ENCODE data around the gene SHLD2.
"Not testable (repeated sequence)": the region's sequence is repeated elsewhere in the genome, so short reads cannot be mapped to it uniquely, and the experiment has no call there.

Gene SHLD2

DNA sequence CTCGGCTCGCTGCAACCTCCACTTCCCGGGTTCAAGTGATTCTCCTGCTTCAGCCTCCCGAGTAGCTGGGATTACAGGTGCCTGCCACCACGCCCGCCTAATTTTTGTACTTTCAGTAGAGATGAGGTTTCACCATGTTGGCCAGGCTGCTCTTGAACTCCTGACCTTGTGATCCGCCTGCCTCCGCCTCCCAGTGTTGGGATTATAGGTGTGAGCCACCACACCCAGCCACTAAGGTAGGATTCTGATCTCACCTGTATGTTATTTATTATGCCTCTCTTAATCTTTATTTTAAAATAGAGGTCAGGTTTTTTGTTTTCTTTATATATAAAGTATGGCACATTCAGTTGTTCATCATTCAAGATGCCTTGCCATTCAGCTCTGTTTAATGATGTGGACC is 9.7 kb downstream of the SHLD2 start:
- not testable (repeated sequence) for H3K27ac Mint-ChIP-seq; DNase-seq (ENCODE audit: low spot score in 2 of 2); H3K4me3 Mint-ChIP-seq; ATAC-seq; H3K4me1 Mint-ChIP-seq; H3K9me3 Mint-ChIP-seq
- peaks cover 99% of the 10 kb centered on the region for H3K36me3 Mint-ChIP-seq

DNA sequence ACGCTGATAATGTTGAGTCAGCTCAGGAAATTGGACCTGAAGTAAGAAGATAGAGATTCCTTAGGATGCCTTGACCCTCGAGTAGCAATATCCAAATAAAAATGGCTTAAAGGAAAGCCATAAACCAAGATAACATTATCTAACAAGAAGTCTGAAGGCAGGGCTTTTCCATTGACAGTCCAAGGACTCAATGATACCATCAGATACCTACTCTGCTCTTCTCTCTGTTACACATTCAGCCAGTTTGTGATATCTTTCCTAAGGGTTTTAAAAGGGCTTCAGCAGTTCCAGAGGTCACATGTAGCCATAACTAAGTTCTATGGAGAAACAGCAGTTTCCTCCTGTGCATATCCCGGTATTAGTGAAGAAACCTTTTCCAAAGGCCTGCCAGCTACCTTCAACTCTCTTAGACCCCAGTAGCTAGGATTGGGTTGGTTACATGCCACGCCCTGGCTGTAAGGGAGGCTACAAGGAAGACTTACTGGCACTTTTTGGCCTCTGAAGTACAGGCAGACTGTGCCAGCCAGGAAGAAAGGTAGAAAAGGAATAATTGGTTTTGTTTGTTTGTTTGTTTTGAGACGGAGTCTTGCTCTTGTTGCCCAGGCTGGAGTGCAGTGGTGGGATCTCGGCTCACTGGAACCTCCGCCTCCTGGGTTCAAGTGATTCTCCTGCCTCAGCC is 10.6 kb downstream of the SHLD2 start:
- Mint-ChIP-seq H3K9me3 (no peaks in the 10 kb centered on the region), H3K4me1 (no peaks in the 10 kb centered on the region), H3K27ac (no peak overlapping the region), H3K4me3 (no peak overlapping the region), H3K36me3 (peaks cover 99% of the 10 kb centered on the region)
- ATAC-seq (no peak), DNase-seq (ENCODE audit: low spot score in 2 of 2) (no peak)

DNA sequence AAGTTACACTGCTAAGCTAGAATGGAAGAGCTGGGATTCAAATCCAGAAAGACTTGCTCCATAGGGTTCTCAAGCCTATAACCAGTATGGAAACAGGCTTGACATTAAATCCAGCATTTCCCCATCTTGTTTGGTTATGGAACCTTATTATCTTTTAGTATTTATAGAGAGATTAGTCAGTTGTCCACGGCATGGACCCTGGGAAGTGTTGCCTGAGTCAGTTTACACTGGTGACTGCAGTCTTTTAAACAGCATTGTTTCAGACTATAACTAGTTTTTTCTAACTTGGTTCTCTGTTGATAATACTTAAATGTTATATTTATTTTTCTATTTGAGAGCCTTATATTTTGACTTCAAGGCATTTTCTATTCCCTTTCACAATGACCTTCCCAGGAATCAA is 23.1 kb downstream of the SHLD2 start:
- H3K27ac Mint-ChIP-seq; H3K4me3 Mint-ChIP-seq; ATAC-seq; DNase-seq (ENCODE audit: low spot score in 2 of 2); H3K9me3 Mint-ChIP-seq: not testable (repeated sequence)
- H3K4me1 Mint-ChIP-seq: peaks cover 18% of the 10 kb centered on the region
- H3K36me3 Mint-ChIP-seq: peaks cover 25% of the 10 kb centered on the region

DNA sequence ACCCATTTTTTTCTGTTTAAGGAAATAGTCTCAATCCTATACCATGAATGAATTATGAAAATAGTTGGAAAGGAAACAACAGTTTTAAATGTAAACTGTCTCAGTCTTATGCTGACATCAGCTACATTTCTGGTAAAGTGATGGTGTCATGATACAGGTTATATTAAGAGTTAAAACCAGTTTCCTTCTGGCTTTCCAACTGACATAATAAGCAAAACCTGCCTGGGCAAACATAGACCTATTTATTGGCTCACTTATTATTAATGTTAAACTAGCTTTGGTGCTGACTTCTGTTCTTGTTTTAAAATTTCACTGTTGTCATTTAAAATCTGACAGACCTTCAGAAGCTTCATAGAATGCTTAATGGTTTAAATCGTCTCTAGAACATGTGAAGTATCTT is 24.0 kb downstream of the SHLD2 start:
- not testable (repeated sequence) for H3K4me3 Mint-ChIP-seq; ATAC-seq; DNase-seq (ENCODE audit: low spot score in 2 of 2); H3K9me3 Mint-ChIP-seq; H3K27ac Mint-ChIP-seq
- H3K4me1 Mint-ChIP-seq: peaks cover 18% of the 10 kb centered on the region
- H3K36me3 Mint-ChIP-seq: peaks cover 25% of the 10 kb centered on the region

DNA sequence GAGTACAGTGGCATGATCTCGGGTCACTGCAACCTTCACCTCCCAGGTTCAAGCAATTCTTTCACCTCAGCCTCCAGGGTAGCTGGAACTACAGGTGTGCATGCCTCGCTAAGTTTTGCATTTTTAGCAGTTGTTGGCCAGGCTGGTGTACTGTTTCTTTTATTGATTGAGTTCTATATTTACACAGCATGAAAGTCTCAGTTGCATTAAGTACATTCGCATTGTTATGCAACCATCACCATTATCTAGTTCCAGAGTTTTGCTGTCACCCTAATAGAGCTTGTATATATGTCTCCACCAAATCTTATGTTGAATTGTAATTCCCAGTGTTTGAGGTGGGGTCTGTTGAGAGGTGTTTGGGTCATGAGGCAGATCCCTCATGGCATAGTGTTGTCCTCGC is 28.3 kb downstream of the SHLD2 start:
- not testable (repeated sequence) for DNase-seq (ENCODE audit: low spot score in 2 of 2); ATAC-seq; H3K4me3 Mint-ChIP-seq; H3K27ac Mint-ChIP-seq; H3K9me3 Mint-ChIP-seq; H3K4me1 Mint-ChIP-seq
- H3K36me3 Mint-ChIP-seq: peaks cover 20% of the 10 kb centered on the region

DNA sequence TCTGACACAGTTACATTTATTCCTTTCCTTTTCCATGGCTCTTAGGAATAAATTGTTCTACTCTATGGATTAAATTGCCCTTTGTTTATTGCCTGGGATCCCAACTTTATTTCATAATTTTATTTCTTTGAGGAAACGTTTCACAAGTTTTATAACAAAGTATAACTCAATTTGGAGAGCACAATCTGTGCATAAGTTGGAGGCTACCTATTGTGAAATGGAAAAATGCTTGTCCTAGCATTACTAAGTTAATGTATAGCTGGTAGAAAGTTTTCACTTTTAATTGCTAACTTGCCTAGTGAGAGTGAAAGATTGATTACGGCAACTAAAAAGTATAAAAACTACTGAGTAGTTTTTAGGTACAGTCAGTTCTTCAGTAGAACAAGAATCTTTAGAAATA is 32.0 kb downstream of the SHLD2 start:
- ATAC-seq; DNase-seq (ENCODE audit: low spot score in 2 of 2); H3K27ac Mint-ChIP-seq; H3K4me3 Mint-ChIP-seq; H3K9me3 Mint-ChIP-seq; H3K4me1 Mint-ChIP-seq: not testable (repeated sequence)
- peaks cover 22% of the 10 kb centered on the region for H3K36me3 Mint-ChIP-seq

DNA sequence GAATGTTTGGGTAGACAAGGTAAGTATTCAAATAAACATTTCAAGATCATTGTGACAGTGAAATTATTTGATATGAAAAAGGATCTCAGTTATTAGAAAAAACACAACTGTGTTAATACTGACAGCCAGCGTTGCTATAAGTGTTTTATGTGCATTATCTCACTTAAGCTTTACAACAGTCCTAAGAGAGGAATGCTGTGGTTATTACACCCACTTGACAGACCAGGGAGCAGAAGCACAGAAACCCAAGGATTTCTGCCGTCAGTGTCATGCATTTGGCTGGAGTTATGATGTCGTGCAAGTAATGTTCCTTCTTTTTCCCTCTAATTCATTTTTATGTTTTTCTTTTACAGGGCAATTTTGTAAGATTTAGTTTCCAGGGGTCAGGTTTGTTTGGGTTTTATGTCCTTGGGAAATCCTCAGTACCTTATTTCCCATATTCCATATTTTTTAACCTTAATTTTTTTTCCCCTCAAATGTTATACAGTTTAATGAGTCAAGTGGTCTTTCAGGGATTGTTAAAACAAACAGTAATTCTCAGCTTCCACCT is 32.7 kb downstream of the SHLD2 start:
- not testable (repeated sequence) for ATAC-seq; H3K9me3 Mint-ChIP-seq; DNase-seq (ENCODE audit: low spot score in 2 of 2); H3K27ac Mint-ChIP-seq; H3K4me3 Mint-ChIP-seq; H3K4me1 Mint-ChIP-seq
- H3K36me3 Mint-ChIP-seq: peaks cover 17% of the 10 kb centered on the region

DNA sequence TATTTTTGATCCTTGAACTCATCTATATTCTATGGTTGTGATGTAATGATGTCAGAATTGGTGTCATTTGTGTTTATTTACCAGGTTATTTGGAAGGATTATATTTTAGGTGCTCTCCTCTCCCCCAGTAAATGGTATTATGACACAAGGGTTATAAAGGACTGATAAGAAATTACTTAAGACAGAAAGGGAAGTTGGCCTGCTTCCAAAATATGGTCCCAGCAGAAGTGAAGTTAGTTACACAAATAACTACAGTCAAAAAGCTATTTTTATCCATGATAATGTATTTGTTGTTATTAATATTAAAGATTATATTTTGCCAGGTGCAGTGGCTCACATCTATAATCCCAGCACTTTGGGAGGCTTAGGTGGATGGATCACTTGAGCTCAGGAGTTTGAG is 37.2 kb downstream of the SHLD2 start:
- H3K36me3 Mint-ChIP-seq: peaks cover 15% of the 10 kb centered on the region
- H3K4me3 Mint-ChIP-seq; H3K27ac Mint-ChIP-seq; ATAC-seq; DNase-seq (ENCODE audit: low spot score in 2 of 2); H3K4me1 Mint-ChIP-seq; H3K9me3 Mint-ChIP-seq: not testable (repeated sequence)

DNA sequence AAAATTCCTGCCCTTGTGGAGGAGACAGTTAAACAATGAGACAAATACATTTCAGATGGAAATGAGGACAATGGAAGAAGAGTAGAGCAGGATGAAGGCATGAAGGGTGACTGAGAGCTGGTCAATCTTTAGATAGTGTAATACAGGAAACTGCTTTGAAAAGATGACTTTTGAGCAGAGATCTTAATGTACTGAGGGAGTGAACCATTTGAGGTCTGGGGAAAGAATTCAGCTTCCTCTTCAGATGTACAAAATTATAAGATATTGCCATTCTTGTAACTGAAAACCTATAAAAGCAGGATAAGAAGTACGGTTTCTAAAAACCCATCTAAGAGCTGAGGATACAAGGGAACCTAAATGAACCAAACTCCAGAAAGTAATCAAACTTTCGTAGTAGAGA is 38.9 kb downstream of the SHLD2 start:
- H3K4me1 Mint-ChIP-seq; H3K9me3 Mint-ChIP-seq; H3K4me3 Mint-ChIP-seq; DNase-seq (ENCODE audit: low spot score in 2 of 2); ATAC-seq; H3K27ac Mint-ChIP-seq: not testable (repeated sequence)
- peaks cover 22% of the 10 kb centered on the region for H3K36me3 Mint-ChIP-seq

DNA sequence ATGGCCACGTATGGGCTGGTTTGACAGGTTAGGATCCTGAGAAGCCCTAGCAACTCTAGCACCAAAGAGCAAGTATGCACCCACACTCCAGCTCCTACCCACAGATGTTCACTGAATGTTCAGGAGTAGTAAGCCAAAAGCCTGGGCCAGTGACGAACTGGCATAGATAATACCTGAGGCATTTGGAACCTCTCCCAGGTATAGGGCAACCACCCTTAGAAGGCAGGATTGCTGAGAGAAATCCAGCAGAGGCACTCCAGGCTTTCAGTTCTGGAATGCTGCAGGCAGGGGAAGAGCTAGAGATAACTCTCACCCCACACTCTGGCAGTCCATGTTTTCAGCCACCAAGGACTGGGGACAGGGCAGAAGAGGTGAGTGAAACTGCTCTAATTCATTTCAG is 39.4 kb downstream of the SHLD2 start:
- ATAC-seq, H3K4me1 Mint-ChIP-seq: not testable (repeated sequence)

DNA sequence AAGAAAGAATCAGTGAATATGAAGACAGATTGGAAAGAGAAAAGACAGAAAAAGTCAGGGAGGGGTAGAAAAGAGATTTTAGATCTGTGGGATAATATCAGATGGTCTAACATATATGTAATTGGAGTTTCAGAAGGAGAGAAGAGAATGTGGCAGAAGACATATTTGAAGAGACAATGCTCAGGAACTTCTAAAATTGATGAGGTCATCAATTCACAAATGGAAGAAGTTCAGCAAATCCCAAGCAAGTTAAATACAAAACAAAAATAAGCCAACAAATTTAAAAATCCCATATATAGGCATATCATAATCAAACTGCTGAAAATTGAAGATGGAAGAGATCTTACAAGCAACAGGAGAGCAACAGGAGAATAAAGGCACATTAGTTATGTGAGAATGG is 42.5 kb downstream of the SHLD2 start:
- not testable (repeated sequence) for DNase-seq (ENCODE audit: low spot score in 2 of 2); H3K4me1 Mint-ChIP-seq; H3K9me3 Mint-ChIP-seq; ATAC-seq; H3K4me3 Mint-ChIP-seq
- Mint-ChIP-seq H3K36me3 (peaks cover 11% of the 10 kb centered on the region), H3K27ac (peak overlapping the region; percentile 24)

More for the DNA sequence above, 39.4 kb downstream of the SHLD2 start:
- H3K9me3 Mint-ChIP-seq; DNase-seq (ENCODE audit: low spot score in 2 of 2); H3K4me3 Mint-ChIP-seq; H3K27ac Mint-ChIP-seq: not testable (repeated sequence)
- H3K36me3 Mint-ChIP-seq: peaks cover 19% of the 10 kb centered on the region

DNA sequence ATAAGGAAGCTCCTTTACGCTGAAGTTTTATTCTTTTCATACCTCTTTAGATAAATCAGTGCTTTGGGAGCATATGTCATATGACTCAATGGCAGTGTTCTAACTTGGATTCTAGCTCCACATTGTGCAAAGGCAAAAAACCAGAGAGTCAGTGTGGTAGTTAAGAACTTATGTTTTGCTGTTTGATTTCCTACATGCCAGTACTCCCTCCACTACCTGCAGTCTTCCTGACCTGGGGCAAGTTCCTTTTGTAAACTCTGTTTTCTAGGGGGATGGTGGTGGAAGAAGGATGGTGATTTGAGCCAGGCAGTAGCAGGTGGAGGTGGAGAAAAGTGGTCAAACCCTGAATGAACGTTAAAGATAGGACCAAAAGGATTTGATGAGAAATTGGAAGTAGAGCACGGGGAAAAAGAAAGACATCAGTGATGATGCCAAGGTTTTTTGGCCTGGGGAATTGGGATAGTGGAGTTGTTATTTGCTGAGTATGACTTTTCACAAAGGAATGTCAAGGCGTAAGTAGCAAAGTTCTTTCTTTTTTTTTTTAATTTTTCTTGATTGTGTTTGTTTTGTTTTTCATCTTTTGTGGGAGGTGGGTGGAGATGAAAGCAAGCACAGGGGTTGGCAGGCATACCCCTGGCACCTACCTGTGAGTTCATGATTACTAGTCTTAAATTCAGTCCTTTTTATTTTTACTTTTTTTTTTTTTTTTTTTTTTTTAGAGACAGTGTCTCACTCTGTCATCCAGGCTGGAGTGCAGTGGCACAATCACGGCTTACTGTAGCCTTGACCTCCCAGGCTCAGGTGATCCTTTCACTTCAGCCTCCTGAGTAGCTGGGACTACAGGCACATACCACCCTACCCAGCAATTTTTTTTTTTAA is 47.5 kb downstream of the SHLD2 start:
- not testable (repeated sequence) for H3K36me3 Mint-ChIP-seq; DNase-seq (ENCODE audit: low spot score in 2 of 2); H3K4me3 Mint-ChIP-seq; ATAC-seq; H3K27ac Mint-ChIP-seq; H3K4me1 Mint-ChIP-seq; H3K9me3 Mint-ChIP-seq

DNA sequence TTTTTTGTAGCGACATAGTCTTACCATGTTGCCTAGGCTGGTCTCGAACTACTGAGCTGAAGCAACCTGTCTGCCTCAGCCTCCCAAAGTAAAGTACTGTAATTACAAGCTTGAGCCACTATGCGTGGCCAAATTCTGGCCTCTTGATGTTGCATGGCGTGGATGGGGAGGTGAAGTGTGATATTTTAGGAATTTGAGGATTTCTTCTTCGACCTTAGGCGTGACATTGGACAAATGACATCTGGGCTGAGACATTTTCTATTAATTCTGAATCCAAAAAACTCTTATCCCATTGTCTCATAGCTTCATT is 48.1 kb downstream of the SHLD2 start:
- not testable (repeated sequence) for H3K9me3 Mint-ChIP-seq, ATAC-seq

DNA sequence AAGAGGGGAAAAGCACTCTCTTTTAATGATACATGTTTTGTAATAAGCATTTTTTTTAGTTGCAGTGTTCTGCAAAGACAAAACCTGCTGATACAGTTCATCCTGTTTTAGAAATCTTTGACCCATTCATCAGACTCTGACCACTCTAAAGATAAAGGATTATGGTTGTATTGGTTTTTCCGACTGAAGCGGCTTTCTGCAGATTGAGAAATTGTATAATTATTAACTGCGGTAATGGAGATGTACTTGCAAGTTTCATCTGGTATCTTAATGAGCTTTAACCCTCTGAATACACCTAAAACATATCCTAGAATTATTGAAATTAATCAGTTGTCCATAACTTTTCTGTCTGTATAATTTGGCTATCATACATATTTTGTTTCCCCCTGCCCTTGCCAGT is 50.6 kb downstream of the SHLD2 start:
- not testable (repeated sequence) for H3K4me3 Mint-ChIP-seq; H3K27ac Mint-ChIP-seq; H3K36me3 Mint-ChIP-seq; DNase-seq (ENCODE audit: low spot score in 2 of 2); ATAC-seq; H3K4me1 Mint-ChIP-seq; H3K9me3 Mint-ChIP-seq

More for the DNA sequence above, 48.1 kb downstream of the SHLD2 start:
- not testable (repeated sequence) for DNase-seq (ENCODE audit: low spot score in 2 of 2); H3K4me1 Mint-ChIP-seq; H3K27ac Mint-ChIP-seq; H3K4me3 Mint-ChIP-seq; H3K36me3 Mint-ChIP-seq

DNA sequence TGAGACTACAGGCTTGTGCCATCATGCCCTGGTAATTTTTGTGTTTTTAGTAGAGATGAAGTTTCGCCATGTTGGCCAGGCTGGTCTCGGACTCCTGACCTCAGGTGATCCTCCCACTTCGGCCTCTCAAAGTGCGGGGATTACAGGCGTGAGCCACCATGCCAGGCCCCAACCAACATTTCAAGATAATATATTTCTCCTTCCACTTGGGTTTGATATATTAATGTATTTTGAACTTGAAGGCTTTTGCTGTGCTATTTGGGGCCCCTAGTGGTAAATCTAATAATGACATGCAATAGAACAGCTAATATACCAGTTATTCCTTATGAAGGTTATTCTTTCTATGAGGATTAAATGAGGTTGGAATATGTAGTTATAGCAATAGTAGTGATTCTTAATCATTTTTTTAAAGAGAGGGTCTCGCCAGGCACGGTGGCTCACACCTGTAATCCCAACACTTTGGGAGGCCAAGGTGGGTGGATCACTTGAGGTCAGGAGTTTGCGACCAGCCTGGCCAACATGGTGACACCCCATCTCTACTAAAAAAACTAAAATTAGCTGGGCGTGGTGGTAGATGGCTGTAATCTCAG is 54.1 kb downstream of the SHLD2 start:
- not testable (repeated sequence) for ATAC-seq; H3K27ac Mint-ChIP-seq; H3K36me3 Mint-ChIP-seq; H3K4me3 Mint-ChIP-seq; DNase-seq (ENCODE audit: low spot score in 2 of 2); H3K4me1 Mint-ChIP-seq; H3K9me3 Mint-ChIP-seq
